DOHH2 (cell line): ENCODE data around the gene CCNL1.

Experiments
- H3F3A ChIP-seq: fragments of 200-600 bp; sonication (generic), shearing (Covaris generic); 2 replicates; pipeline ENCODE4 v1.6.0; 2016; ENCODE audit warnings: antibody characterized with exemption, mild to moderate bottlenecking; ENCODE audit not compliant: control insufficient read depth, insufficient read depth
- H3K27ac ChIP-seq: fragments of 200-600 bp; sonication (generic); 2 replicates; pipeline ENCODE4 v1.5.1; 2014; ENCODE audit warnings: low read depth, mild to moderate bottlenecking, low read length, moderate library complexity
- H3K27me3 ChIP-seq: fragments of 200-600 bp; sonication (generic); 2 replicates; pipeline ENCODE4 v1.6.1; 2014; ENCODE audit warnings: mild to moderate bottlenecking, low read length, mixed read lengths; ENCODE audit not compliant: control insufficient read depth
- H3K36me3 ChIP-seq: fragments of 200-600 bp; sonication (generic); 2 replicates; pipeline ENCODE4 v1.6.1; 2014; ENCODE audit warnings: mild to moderate bottlenecking, low read length, moderate library complexity, mixed read lengths; ENCODE audit not compliant: control insufficient read depth
- H3K4me1 ChIP-seq: fragments of 200-600 bp; sonication (generic); 2 replicates; pipeline ENCODE4 v1.6.1; 2014; ENCODE audit warnings: mild to moderate bottlenecking, low read length, mixed read lengths; ENCODE audit not compliant: control insufficient read depth
- H3K4me2 ChIP-seq: fragments of 200-600 bp; sonication (generic); 2 replicates; pipeline ENCODE4 v1.6.0; 2014; ENCODE audit warnings: mild to moderate bottlenecking, low read length, moderate library complexity
- H3K4me3 ChIP-seq: fragments of 200-600 bp; sonication (generic); 2 replicates; pipeline ENCODE4 v1.5.1; 2014; ENCODE audit warnings: mild to moderate bottlenecking, low read length, mixed read lengths
- H3K79me2 ChIP-seq: fragments of 200-600 bp; sonication (generic); 2 replicates; pipeline ENCODE4 v1.6.1; 2014; ENCODE audit warnings: mild to moderate bottlenecking, low read length, mixed read lengths; ENCODE audit not compliant: control insufficient read depth
- H3K9me2 ChIP-seq: fragments of 200-600 bp; sonication (generic); replicated peaks from 2 replicates; pipeline ENCODE4 v1.6.1; 2014; ENCODE audit warnings: mild to moderate bottlenecking, low read length, mixed read lengths; ENCODE audit not compliant: control insufficient read depth
- H3K9me3 ChIP-seq: fragments of 200-600 bp; sonication (generic); 2 replicates; pipeline ENCODE4 v1.6.1; 2014; ENCODE audit warnings: antibody characterized with exemption, low read length, mixed read lengths; ENCODE audit not compliant: control insufficient read depth, insufficient read depth
- H4K20me1 ChIP-seq: fragments of 200-600 bp; sonication (generic); 2 replicates; pipeline ENCODE4 v1.6.0; 2014; ENCODE audit warnings: low read depth, mild to moderate bottlenecking, antibody characterized with exemption, low read length, moderate library complexity; ENCODE audit not compliant: control insufficient read depth, insufficient read depth
- CTCF ChIP-seq: fragments of 200-600 bp; sonication (generic); IDR thresholded peaks from one replicate; pipeline ENCODE4 v1.5.1; 2014; ENCODE audit warnings: antibody characterized with exemption, mild to moderate bottlenecking, low read depth, low read length; ENCODE audit not compliant: poor library complexity, severe bottlenecking
- EZH2phosphoT487 ChIP-seq: fragments of 200-600 bp; sonication (generic); IDR thresholded peaks from 2 replicates; pipeline ENCODE4 v1.6.1; 2017; ENCODE audit warnings: borderline replicate concordance, mild to moderate bottlenecking, antibody characterized with exemption, low read length, moderate library complexity, mixed read lengths

CCNL1 gene

DNA sequence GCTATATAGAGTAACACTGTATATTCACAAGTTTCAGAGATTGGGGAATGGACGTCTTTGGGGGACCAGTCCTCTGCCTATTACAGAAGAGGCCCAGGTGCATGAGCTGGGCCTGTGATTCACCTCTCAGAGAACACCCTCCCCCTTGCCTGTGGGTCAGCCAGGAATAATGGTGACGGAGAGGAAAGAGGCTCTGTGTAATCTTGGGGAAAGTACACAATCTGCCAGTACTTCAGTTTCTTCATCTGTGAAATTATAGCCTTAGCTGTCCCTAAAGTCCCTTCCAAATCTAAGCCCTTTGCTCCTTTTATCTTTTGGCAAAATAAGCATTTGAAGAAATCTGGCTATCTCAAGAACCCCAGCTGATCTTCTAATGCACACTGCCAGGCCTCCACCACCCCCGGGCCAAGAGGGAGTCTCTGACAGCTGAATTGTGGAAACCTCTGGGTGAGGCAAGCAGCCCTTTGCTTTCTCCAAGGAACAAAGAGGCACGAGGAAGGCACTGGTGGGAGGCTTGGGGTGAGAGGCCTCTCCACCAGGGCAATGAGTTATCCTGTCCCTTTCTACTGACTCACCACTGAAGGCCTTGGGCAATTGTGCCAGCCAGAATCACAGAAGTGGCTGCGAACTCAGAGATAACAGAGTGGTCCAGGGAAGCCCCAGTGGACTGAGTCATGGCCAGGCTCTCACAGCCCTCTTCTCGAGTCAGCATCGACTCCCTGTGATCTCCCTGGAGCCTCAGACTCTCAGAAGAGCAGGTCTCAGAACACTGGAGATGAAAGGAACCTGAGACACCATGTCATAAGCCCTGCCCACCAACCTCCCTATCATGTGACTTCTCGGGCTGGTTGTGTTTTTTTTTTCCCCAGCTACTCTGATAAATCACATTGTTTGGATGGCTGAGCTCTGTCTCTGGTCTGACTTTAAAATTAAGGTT lies 31.8 kb downstream of the CCNL1 start:
- H3K79me2 ChIP-seq: no peaks in the 10 kb centered on the region
- no peaks in the 10 kb centered on the region for H3F3A ChIP-seq
- H3K9me2 ChIP-seq: no peaks in the 10 kb centered on the region
- peaks cover 30% of the 10 kb centered on the region for H3K4me1 ChIP-seq
- H3K4me2 ChIP-seq: no peak overlapping the region
- H3K9me3 ChIP-seq: no peaks in the 10 kb centered on the region
- TF ChIP-seq CTCF (no peak), EZH2phosphoT487 (no peak)
- no peaks in the 10 kb centered on the region for H3K36me3 ChIP-seq
- no peak overlapping the region for H3K4me3 ChIP-seq
- no peaks in the 10 kb centered on the region for H3K27me3 ChIP-seq
- H3K27ac ChIP-seq: no peak overlapping the region
- no peaks in the 10 kb centered on the region for H4K20me1 ChIP-seq

DNA sequence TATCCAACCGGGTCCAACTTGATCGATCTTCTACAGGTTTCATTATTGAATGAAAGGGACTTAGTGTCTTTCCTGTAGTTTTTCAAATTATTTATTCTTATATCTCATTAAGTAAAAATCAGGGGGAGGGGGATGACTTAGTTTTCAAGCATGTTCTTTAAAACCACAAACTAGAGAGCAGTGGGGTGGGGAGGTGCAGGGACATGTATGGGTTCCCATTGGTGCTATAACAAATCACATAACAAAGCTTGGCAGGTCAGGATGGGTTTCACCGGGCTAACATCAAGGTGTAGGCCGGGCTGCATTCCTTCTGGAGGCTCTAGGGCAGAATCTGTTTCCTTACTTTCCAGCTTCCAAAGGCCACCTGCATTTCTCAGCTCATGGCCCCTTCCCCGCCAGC lies 32.7 kb downstream of the CCNL1 start:
- H3K79me2 ChIP-seq: no peaks in the 10 kb centered on the region

DNA sequence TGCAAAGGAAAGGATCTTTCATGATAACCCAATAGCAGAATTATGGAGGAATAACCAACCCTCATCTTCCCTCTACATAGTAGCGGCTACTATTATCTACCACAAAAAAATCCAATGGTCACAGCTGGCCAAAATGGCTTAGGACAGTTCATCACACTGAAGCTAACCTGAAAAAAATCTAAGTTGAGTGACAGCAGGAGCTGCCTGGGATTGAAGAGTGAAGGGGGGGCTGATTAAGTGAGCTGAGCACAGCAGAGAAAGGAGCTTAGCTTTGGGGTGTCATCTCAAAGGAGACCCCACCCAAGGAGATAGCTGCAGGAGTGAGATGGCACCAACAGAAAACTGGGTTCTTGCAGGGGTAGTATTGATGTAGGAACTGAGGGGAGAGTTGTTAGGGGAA lies 33.6 kb downstream of the CCNL1 start:
- Histone ChIP-seq H3K4me3 (no peak overlapping the region), H3K36me3 (no peaks in the 10 kb centered on the region), H4K20me1 (no peaks in the 10 kb centered on the region), H3F3A (no peaks in the 10 kb centered on the region), H3K9me3 (no peaks in the 10 kb centered on the region), H3K4me1 (peaks cover 30% of the 10 kb centered on the region), H3K9me2 (no peaks in the 10 kb centered on the region), H3K4me2 (no peak overlapping the region), H3K79me2 (no peaks in the 10 kb centered on the region), H3K27me3 (no peaks in the 10 kb centered on the region), H3K27ac (no peak overlapping the region)
- no peak for TF ChIP-seq CTCF
- no peak for TF ChIP-seq EZH2phosphoT487

More for the DNA sequence above, 32.7 kb downstream of the CCNL1 start:
- H3K9me3 ChIP-seq: no peaks in the 10 kb centered on the region
- H3K4me2 ChIP-seq: no peak overlapping the region
- peaks cover 30% of the 10 kb centered on the region for H3K4me1 ChIP-seq
- H3F3A ChIP-seq: no peaks in the 10 kb centered on the region
- H3K4me3 ChIP-seq: no peak overlapping the region
- H3K9me2 ChIP-seq: no peaks in the 10 kb centered on the region
- H4K20me1 ChIP-seq: no peaks in the 10 kb centered on the region
- no peaks in the 10 kb centered on the region for H3K27me3 ChIP-seq
- no peak for TF ChIP-seq CTCF
- TF ChIP-seq EZH2phosphoT487: no peak
- H3K27ac ChIP-seq: no peak overlapping the region
- H3K36me3 ChIP-seq: no peaks in the 10 kb centered on the region
